Retinal pigment epithelial cell (primary cell): ENCODE measurements around the gene PLA2R1.

Source experiments
- DNase-seq: peaks from one replicate; pipeline ENCODE4 v3.0.0-alpha.2; 2010; ENCODE audit warnings: low read depth
- H3K4me3 ChIP-seq: 2 replicates; pipeline ENCODE4 v1.5.1; 2011; ENCODE audit warnings: mild to moderate bottlenecking, low read length, control low read depth, moderate library complexity
- CTCF ChIP-seq: conservative IDR thresholded peaks from 2 replicates; pipeline ENCODE4 v1.5.1; 2011; ENCODE audit warnings: low read depth, low read length, control low read depth, inconsistent platforms

The PLA2R1 gene

GRCh38 chr2:159895258-159896065 is 167.0 kb downstream of the PLA2R1 start:
- DNase-seq: peak; percentile 46
- TF ChIP-seq CTCF: no peak

GRCh38 chr2:159894145-159894838 is 168.1 kb downstream of the PLA2R1 start:
- H3K4me3 ChIP-seq: no peak overlapping the region
- no peak for TF ChIP-seq CTCF
- no peak for DNase-seq

More at GRCh38 chr2:159895258-159896065, 167.0 kb downstream of the PLA2R1 start:
- no peak overlapping the region for H3K4me3 ChIP-seq

- H3K4me3 ChIP-seq: no peak overlapping the region
- no peak for TF ChIP-seq CTCF
- no peak for DNase-seq
Measured at GRCh38 chr2:159892990-159893810, 169.2 kb downstream of the PLA2R1 start.

DNA sequence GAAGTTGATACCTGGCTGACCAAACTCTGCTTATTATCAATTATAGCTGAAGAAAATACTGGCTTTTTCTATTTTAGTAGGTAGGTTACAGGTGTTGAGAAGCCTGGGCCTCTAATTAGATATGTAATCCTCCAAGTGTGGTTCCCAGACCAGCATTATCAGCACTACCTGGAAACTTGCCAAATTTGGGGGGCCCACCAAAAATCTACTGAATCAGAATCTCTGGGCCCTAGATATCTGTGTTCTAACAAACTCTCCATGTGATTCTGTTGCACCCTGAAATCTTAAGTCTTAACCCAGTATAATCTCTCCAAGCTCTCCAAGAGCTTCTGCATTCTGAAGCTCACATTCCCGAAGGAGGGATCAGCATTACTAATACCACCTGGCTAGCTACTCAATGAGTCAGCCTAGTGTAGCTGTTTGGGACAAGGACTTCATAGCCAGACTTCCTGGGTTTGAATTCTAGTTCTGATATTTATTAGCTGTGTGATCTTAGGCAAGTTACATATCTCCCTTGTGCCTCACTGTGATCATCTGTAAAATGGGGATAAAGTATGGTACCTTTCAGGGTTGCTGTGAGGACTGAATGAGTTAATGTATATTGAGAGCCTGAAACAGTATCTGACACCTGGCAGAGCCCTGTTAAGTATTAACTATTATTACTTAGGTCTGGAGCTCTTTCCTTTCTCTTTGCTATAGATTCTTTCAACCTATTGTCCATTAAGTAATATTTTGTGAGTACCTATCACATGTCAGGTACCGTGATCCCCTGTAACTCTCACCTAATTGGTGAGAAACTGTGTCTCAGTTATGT is 170.3 kb downstream of the PLA2R1 start:
- peak; percentile 83 for DNase-seq
- no peak overlapping the region for H3K4me3 ChIP-seq
- no peak for TF ChIP-seq CTCF

DNA sequence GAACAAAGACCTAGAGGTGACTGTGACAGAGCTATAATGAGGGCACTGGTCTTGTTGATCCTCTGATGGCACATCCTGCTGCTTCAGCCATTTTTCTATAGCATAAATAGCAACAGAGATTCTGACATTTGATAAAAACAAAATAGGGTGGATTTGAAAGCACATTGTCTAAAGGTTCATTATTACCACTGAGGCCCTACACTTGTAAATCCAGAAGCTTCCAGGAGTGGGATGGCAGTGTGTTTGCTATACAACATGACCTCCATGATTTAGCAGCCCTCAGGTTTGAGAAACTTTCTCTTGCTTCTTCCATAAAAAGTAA is 171.2 kb downstream of the PLA2R1 start:
- no peak overlapping the region for H3K4me3 ChIP-seq
- DNase-seq: no peak

More for the DNA sequence above, 171.2 kb downstream of the PLA2R1 start:
- TF ChIP-seq CTCF: no peak
